Right atrium auricular region (tissue), 2 donors: Measurements from ENCODE around the gene EPHA3. TPM values are rescaled to one million over a fixed set of nuclear protein-coding genes. Genes with fewer than 3 reads are reported as not detected.

Source experiments
- DNase-seq: peaks from one replicate; pipeline ENCODE4 v3.0.0-alpha.2; 2019; ENCODE audit warnings: low spot score
- H3K27ac ChIP-seq, 2 donors: fragments of 200-600 bp; sonication (generic); 1 replicate in 1 of 2; 2 replicates in 1 of 2; pipeline ENCODE4 v1.5.1; 2016 to 2019
- H3K27me3 ChIP-seq, 2 donors: fragments of 200-600 bp; sonication (generic); one replicate each; pipeline versions ENCODE4 v1.5.1 to v1.6.0; 2017 to 2019
- H3K36me3 ChIP-seq: fragments of 200-600 bp; sonication (generic); one replicate; pipeline ENCODE4 v1.5.1; 2016
- H3K4me1 ChIP-seq, 2 donors: fragments of 200-600 bp; sonication (generic); one replicate each; pipeline versions ENCODE4 v1.5.1 to v1.6.0; 2017 to 2019
- H3K4me3 ChIP-seq, 2 donors: fragments of 200-600 bp; sonication (generic); 1 replicate in 1 of 2; 2 replicates in 1 of 2; pipeline ENCODE4 v1.5.1; 2017 to 2019; ENCODE audit warnings: mild to moderate bottlenecking in 1 of 2, moderate library complexity in 1 of 2
- H3K9me3 ChIP-seq, 2 donors: fragments of 200-600 bp; sonication (generic); one replicate each; pipeline ENCODE4 v1.5.1; 2019
- total RNA-seq, 2 donors: library from RNA; depleted of rRNA; stranded (reverse); fragments of >200 nt; gene quantifications; one replicate each; pipeline ENCODE4 v1.1.0, GENCODE V29; 2016
- TF ChIP-seq, protein P1 (sequence below), 2 donors: fragments of 200-600 bp; sonication (generic); IDR thresholded peaks; one replicate each; pipeline ENCODE4 v1.5.1; 2019; ENCODE audit warnings: antibody characterized with exemption in 2 of 2

The EPHA3 gene
- total RNA-seq, 2 donors from 2014 or later = 5.3 to 5.4 TPM

DNA sequence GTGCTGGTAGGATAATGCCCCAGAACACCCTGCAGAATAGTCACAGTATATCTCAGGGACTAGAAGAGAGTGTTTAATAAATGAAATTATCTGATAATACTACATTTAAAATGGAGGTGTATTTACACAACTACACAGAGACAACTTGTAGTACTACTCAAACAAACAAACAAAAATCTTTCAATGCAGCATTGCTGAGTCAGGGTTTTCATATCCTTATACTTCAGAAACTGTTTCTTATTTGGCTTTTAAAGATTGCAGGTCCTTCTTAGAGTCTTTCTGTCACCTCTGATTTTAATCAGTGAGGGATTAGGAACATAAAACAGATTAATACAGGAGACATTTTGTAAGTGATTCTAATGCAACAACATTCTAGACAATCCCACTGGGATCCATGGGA is 57.4 kb downstream of the EPHA3 start:
- TF ChIP-seq, protein P1, sequence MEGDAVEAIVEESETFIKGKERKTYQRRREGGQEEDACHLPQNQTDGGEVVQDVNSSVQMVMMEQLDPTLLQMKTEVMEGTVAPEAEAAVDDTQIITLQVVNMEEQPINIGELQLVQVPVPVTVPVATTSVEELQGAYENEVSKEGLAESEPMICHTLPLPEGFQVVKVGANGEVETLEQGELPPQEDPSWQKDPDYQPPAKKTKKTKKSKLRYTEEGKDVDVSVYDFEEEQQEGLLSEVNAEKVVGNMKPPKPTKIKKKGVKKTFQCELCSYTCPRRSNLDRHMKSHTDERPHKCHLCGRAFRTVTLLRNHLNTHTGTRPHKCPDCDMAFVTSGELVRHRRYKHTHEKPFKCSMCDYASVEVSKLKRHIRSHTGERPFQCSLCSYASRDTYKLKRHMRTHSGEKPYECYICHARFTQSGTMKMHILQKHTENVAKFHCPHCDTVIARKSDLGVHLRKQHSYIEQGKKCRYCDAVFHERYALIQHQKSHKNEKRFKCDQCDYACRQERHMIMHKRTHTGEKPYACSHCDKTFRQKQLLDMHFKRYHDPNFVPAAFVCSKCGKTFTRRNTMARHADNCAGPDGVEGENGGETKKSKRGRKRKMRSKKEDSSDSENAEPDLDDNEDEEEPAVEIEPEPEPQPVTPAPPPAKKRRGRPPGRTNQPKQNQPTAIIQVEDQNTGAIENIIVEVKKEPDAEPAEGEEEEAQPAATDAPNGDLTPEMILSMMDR (IDR thresholded peaks at IDR 0.05) = no peak

DNA sequence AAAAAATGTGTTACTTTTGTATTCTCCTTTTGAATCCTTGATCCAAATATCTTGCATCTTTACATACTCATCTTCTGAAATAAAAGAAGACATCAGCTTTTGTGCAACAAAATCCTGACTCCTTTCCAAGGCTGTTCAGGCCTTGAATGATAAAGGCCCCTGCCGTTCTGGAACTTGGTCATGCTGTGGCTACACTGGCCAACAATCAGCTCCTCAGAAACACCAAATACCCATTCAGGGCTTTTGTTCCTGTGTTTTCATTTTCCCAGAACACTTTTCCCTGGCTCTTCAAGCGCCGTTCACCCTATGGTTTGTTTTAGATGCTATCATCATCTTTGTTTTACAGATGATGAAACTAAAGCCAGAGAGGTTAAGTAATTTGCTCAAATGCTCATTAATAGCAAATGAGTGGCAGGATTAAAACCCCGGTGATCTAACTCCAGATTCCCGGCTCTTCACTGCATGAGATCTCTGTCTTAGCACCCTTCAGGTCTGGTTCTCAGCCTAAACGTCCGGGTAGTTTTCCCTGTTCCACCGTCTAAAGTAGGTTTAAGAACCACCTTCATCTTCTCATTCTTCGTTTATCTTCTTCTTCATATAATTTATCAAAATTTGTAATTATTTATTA is 58.3 kb downstream of the EPHA3 start:
- Histone ChIP-seq H3K27me3 (no peaks in the 10 kb centered on the region), H3K4me3 (no peak overlapping the region), H3K27ac (no peak overlapping the region), H3K36me3 (no peaks in the 10 kb centered on the region), H3K4me1 (no peaks in the 10 kb centered on the region), H3K9me3 (no peaks in the 10 kb centered on the region)
- TF ChIP-seq, protein P1 (IDR thresholded peaks at IDR 0.05) = no peak
- no peak for DNase-seq

More for the DNA sequence above, 57.4 kb downstream of the EPHA3 start:
- H3K27me3 ChIP-seq = no peaks in the 10 kb centered on the region
- H3K9me3 ChIP-seq = no peaks in the 10 kb centered on the region
- H3K36me3 ChIP-seq = no peaks in the 10 kb centered on the region
- DNase-seq = no peak
- no peak overlapping the region for H3K27ac ChIP-seq
- no peak overlapping the region for H3K4me3 ChIP-seq
- no peaks in the 10 kb centered on the region for H3K4me1 ChIP-seq

DNA sequence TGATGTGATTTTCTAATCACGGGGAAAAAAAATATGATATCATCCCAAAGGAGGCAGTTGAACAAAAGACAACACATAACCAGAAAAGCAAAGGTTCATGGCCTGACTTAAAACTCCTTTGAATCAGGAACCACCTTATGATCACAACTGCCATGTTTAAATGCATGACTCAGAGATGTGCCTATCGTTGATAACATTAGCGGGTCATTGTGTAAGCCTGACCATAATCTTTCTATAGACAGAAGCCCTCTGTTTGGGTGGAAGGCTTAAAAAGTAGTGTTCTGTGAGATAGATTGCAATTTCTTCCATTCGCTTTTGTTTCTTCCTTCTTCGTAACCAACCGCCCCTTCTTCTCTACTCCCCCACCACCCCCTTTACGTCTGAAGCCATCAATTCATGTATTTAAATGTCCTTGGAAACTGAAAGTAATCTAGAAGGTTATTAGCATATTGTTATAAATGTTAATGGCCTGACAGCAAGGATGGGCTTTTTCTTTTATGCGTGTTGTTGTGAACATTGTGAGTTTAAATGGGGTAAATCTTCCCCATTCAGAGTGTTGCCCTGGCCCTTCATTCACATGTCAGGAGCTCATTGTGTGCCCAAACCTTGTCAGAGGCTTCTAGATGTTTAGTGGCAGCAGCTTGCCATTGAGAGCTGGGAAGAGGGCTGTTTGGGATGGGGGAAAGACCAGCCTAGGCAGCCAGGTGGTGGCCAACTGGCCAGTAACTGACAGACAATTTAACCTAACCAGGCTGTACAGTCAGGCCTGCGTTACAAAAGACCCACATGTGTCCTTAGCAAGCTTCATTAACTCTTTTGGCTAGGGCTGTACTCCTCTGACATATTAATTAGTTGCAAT is 64.5 kb downstream of the EPHA3 start:
- no peak for DNase-seq
- TF ChIP-seq, protein P1 (IDR thresholded peaks at IDR 0.05) = no peak
- H3K4me1 ChIP-seq = no peaks in the 10 kb centered on the region
- no peaks in the 10 kb centered on the region for H3K9me3 ChIP-seq
- no peaks in the 10 kb centered on the region for H3K36me3 ChIP-seq
- H3K4me3 ChIP-seq = no peak overlapping the region
- H3K27me3 ChIP-seq = no peaks in the 10 kb centered on the region
- H3K27ac ChIP-seq = no peak overlapping the region

DNA sequence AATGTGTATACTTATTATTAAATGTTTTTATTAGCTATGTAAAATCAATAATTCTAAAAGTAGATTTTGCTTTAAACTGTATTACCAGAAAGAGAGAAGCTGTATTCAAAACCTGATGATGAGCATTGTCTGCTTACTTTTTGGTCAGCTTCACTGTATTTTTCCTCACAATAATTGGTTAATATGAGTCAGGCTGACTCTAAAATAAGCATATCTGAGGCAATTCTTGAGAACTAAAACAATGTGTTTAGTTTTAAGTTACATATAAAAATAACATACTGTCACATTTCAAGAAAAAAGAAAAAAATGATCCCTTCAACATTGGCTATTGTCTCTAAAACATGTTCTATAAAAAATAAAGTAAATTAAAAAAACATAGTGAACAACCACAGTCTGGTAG is 66.1 kb downstream of the EPHA3 start:
- Histone ChIP-seq H3K4me1 (no peaks in the 10 kb centered on the region), H3K9me3 (no peaks in the 10 kb centered on the region), H3K27me3 (no peaks in the 10 kb centered on the region), H3K36me3 (no peaks in the 10 kb centered on the region), H3K27ac (no peak overlapping the region), H3K4me3 (no peak overlapping the region)
- TF ChIP-seq, protein P1 (IDR thresholded peaks at IDR 0.05) = no peak
- no peak for DNase-seq

DNA sequence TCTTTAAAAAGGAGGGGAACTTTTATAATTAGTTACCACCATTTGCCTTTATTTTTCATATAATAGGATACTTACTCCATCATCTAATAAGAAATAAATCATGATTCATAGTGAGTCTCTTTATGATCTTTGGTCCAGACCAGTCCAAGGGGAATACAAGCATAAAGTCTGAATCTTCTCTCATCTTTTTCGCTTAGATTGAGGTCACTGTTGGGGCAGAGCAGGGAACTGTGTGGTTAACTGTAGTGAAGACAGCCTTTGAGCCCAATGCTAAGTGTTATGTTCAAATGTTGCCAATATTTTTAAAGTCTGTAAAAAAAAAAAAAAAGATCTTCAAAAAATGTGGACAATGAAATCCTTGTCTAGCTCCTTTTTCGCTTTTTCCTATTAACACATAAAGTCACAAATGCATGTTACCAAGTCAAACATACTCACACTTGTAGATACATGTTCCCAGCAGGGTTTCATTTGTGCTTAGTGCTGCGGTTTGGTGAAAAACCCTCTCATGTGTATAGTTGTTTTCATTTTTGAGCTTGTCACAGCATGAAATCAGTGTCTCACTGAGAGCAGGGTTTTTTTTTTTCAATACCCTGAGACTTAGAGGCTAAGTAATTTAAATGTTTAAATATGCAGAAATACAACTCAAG is 72.1 kb downstream of the EPHA3 start:
- DNase-seq = no peak
- TF ChIP-seq, protein P1 (IDR thresholded peaks at IDR 0.05) = no peak
- Histone ChIP-seq H3K27me3 (no peaks in the 10 kb centered on the region), H3K27ac (peak overlapping the region in 1 of 2 donors; percentile 4), H3K4me1 (peaks cover 0 to 5% of the 10 kb centered on the region in 2 donors), H3K4me3 (no peak overlapping the region), H3K9me3 (no peaks in the 10 kb centered on the region), H3K36me3 (no peaks in the 10 kb centered on the region)
